ENCODE results near the gene MTR. TPM values are rescaled to one million over a fixed set of nuclear protein-coding genes. Genes with fewer than 3 reads are reported as not detected.

MTR gene
- polyA plus RNA-seq, 5 donors: 26.1 to 50.2 (median 42.9) TPM

GRCh38 chr1:236951672-236952071, 156.6 kb downstream of the MTR start:
- no peak for DNase-seq

GRCh38 chr1:236952246-236953003, 157.3 kb downstream of the MTR start:
- DNase-seq: no peak

DNA sequence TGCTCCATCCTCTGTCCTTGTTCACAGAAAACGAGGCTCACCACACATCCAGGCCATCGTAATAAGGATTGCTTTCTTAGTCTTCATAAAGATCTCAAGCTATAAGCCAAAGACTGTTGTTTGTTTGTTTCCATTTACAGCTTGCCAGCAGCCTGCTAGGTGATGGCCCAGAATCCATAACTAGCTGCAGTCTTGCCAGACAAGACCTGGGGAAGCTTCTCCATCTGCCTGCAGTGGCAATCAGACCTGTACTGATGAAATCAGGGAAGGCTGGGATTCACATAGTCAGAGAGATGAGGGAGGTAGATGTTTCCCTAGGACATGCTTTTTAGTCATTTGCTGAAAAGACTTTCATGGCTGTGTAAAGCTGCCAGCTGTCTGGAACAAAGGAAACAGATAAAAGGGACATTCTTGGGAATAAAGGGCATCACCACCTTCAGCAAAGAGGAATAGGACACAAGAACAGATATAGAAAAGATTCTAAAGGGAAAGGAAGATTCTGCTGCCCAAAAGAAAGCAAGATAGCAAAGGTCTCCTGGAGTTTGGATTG, 158.1 kb downstream of the MTR start:
- DNase-seq: no peak

Other genes with a start within 250 kb of the MTR start
- 10 to 100 TPM; 21.9 to 35.8 (median 32.0) TPM for gene HEATR1, start 190.8 kb upstream of the MTR start, polyA plus RNA-seq (ENCODE audit: insufficient read depth in 1 of 5, insufficient read length in 5 of 5, low replicate concordance in 1 of 5)
- 10 to 100 TPM in 1 of 5 donors, 1 to 10 TPM in 4; 2.3 to 59.6 (median 3.2) TPM for gene ACTN2, start 108.8 kb upstream of the MTR start, polyA plus RNA-seq (ENCODE audit: insufficient read depth in 1 of 5, insufficient read length in 5 of 5, low replicate concordance in 1 of 5)
- not detected for gene MT1HL1, start 209.1 kb downstream of the MTR start, polyA plus RNA-seq (ENCODE audit: insufficient read depth in 1 of 5, insufficient read length in 5 of 5, low replicate concordance in 1 of 5)
- 1 to 10 TPM; 4.2 to 9.7 (median 7.9) TPM for gene RYR2, start 246.9 kb downstream of the MTR start, polyA plus RNA-seq (ENCODE audit: insufficient read depth in 1 of 5, insufficient read length in 5 of 5, low replicate concordance in 1 of 5)

Data from right lung (tissue), 5 donors.